Measurements from ENCODE around the gene COL4A4. TPM values are rescaled to one million over a fixed set of nuclear protein-coding genes. Genes with fewer than 3 reads are reported as not detected.
A peak's percentile ranks its signal among the peaks of the same experiment; 100 is the strongest.

Gene COL4A4
- total and polyA plus RNA-seq, 2 donors (not counting 1 experiment from before 2014, with no cell fraction given), result 6.2 to 30.2 TPM

- intact Hi-C loops (cut with micrococcal nuclease), result no loop called here
- no peaks in the 10 kb centered on the region for H3K4me1 Mint-ChIP-seq
- peak; percentile 24 for ATAC-seq (ENCODE audit: low read depth)
Measured at GRCh38 chr2:227033471-227034148, 130.4 kb downstream of the COL4A4 start.

More at GRCh38 chr2:227033471-227034148, 130.4 kb downstream of the COL4A4 start:
- H3K4me3 ChIP-seq (ENCODE audit: control extremely low read depth in 1 of 5, extremely low read depth in 1 of 5, insufficient read depth in 1 of 5, low read depth in 2 of 5, low read length in 4 of 5), result no peak overlapping the region
- H3K4me3 Mint-ChIP-seq, result no peak overlapping the region
- TF ChIP-seq CTCF (IDR thresholded peaks at IDR 0.05), result peak; percentile 44
- no peak for TF ChIP-seq EZH2 (IDR thresholded peaks at IDR 0.05; ENCODE audit: borderline replicate concordance, insufficient read depth, low read depth, low read length, poor library complexity, severe bottlenecking)
- H3K27me3 ChIP-seq (replicated peaks in 1 of 4; ENCODE audit: control extremely low read depth in 1 of 4, control insufficient read depth in 3 of 4, insufficient read depth in 4 of 4, low read length in 3 of 4), result no peaks in the 10 kb centered on the region
- H4K20me1 ChIP-seq (ENCODE audit: control insufficient read depth, insufficient read depth, low read length, poor library complexity, severe bottlenecking), result no peaks in the 10 kb centered on the region
- no peaks in the 10 kb centered on the region for H3K79me2 ChIP-seq (ENCODE audit: control insufficient read depth, insufficient read depth, low read length)
- no peak overlapping the region for H3K27ac Mint-ChIP-seq
- CTCF ChIA-PET, result interaction anchor here (0.6 to 1.2 kb wide), 5 partner anchors 9 to 212 kb away, joined by 3 read pairs; no protein-coding TSS in a partner anchor
- H3K9ac ChIP-seq (ENCODE audit: low read length), result no peak overlapping the region
- H3K36me3 ChIP-seq (replicated peaks in 1 of 2; ENCODE audit: control extremely low read depth in 1 of 2, control insufficient read depth in 1 of 2, extremely low read depth in 1 of 2, insufficient read depth in 2 of 2, low read length in 1 of 2), result no peaks in the 10 kb centered on the region
- POLR2A ChIA-PET, result no interaction called here
- DNase-seq, result peak; percentile 13
- no peak overlapping the region for H3K4me2 ChIP-seq (replicated peaks; ENCODE audit: low read depth, low read length, poor library complexity, severe bottlenecking)
- H3K9me3 Mint-ChIP-seq (ENCODE audit: insufficient read depth), result peaks cover 3% of the 10 kb centered on the region
- no peaks in the 10 kb centered on the region for H3K27me3 Mint-ChIP-seq
- WGBS (ENCODE audit: insufficient coverage), result 80% methylated on average over 14 of the region's 16 CpGs
- no peaks in the 10 kb centered on the region for H3K9me3 ChIP-seq (ENCODE audit: control extremely low read depth in 1 of 3, control insufficient read depth in 2 of 3, insufficient read depth in 1 of 3, low read length in 2 of 3)
- no peak overlapping the region for H3K27ac ChIP-seq (ENCODE audit: low read length in 2 of 2)
- H3K4me1 ChIP-seq (ENCODE audit: control insufficient read depth in 2 of 2, insufficient read depth in 2 of 2, low read length in 2 of 2), result no peaks in the 10 kb centered on the region
- no peak overlapping the region for H2AFZ ChIP-seq (ENCODE audit: insufficient read depth, low read depth, low read length, poor library complexity, severe bottlenecking)

Measured in B cell (primary cell).